Activated T-helper 1 cell treated with Interleukin-2 at 50 U/mL for 16 hours (primary cell): Measurements from ENCODE around the gene ATXN7L1.
"Not testable (repeated sequence)": the region's sequence is repeated elsewhere in the genome, so short reads cannot be mapped to it uniquely, and the experiment has no call there.

Experiments used
- DNase-seq: peaks from one replicate; pipeline ENCODE4 v3.0.0-alpha.2; 2020; ENCODE audit warnings: low read depth

The ATXN7L1 gene

DNA sequence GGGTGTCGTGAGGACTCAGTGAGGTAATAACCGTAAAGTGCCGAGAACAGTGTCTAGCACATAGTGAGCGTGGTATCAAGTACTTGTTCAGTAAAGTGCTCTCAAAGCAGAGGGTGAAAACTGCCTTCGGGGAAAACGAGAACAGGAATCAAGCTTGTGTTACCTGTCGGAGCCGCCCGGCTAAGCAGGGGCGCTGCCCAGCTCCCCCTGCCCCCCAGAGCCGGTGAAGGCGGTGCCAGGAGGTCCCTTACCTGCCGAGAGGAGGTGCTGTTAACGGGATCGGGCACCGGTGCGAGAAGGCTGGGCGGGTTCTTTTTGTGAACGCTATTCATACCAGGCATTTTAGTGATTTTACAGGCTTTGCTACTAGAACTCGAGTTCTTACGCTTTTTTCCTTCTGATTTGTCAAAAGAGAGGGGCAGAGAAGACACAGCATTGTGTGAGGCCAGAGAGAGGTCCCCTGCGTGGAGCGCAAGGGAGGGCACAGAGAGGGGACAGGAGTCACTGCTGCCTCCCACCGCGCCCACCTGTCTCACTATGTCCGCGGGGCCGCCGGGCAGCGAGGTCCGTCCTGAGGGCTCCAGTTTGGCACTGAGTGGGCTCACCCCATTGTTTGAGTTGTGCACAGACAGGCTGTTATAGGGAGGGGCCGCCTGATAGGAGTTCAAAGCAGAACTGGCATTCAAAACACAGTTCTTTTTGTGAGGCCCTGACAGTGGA, 262.6 kb downstream of the ATXN7L1 start:
- no peak for DNase-seq

DNA sequence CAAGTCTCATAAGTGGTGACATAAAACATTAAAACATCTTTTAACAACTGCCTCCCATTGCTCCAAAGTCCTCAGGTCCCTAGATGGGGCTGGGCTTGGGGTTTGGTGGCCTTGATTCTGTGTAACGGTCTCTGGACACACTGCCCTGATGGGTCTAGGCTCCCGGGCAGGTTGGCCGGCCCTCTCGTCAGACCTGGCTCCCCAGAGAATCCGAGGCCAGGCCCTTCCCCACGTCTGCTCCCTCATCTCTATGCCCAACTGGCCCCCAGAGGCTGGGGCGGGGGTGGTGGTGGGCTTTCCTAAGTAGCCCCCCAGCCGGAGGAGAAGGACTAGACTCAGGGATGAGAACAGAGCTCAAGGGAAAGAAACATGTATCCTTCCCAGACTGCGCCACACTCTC, 263.6 kb downstream of the ATXN7L1 start:
- DNase-seq = no peak

- DNase-seq = no peak
Measured at GRCh38 chr7:105611856-105612775, 264.3 kb downstream of the ATXN7L1 start.

DNA sequence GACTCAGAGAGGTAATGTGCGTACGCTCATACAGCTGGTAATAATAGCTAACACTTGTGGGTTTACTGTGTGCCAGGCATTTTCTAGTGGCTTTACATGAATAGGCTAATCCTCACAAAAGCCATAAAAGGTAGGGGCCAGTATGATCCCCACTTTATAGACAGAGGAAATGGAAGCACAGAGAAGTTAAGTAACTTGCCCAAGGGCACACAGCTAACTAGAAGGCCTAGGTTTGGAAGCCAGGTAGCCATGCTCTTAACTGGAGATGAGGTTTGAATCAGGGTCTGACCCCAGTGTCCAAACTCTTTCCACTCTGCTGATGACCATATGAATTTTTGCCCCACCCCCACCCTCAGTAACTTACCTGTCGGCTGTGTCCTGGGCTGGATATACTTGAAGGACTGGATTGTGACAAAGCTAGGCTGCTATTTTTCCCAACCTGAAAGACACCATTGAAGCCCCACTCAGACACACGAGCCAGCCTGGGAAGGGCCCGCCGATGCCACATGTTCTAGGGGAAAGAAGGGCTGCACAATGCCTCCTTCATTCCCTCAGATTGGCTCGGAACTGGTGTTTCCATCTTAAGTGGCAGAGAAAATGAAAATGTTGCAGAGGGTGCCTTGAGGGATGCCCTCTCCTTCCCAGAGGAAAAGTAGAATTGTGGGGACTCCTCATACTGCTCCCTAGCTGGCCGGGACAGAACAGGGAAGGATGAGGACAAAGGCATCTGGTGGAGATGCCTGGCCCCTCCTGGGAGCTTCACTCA, 266.1 kb downstream of the ATXN7L1 start:
- DNase-seq = no peak

DNA sequence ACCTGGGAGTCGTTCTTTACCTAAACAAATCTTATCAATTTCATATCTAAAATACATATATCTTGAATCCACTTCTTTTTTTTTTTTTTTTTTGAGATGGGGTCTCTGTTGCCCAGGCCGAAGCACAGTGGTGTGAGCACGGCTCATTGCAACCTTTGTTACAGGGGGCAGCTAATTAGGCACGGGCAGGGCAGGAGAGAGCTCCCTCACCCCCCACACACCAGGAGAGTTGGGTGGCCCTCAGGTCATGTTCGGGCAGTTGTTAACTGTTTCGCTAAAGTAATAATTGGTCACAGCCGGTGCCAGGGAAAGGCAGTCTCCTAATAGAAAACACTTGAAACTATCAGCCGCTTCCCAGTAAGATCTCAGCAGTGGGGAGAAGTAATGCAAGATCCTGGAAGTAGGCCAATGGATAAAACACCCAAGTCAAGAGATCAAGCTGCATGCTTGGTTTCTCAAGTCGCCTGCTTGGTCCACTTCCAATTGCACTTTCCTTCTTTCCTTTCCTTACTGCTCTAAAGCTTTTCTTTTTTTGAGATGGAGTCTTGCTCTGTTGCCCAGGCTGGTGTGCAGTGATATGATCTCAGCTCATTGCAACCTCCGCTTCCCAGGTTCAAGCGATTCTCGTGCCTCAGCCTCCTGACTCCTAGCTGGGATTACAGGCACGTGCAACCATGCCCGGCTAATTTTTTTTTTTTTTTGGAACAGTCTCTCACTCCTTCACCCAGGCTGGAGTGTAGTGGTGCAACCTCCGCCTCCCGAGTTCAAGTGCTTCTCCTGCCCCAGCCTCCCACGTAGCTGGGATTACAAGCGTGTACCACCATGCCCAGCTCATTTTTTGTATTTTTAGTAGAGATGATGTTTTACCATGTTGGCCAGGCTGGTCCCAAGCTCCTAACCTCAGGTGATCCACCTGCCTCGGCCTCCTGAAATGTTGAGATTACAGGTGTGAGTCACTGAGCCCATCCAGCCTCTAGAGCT, 273.8 kb downstream of the ATXN7L1 start:
- DNase-seq = no peak

GRCh38 chr7:105600720-105601550, 275.5 kb downstream of the ATXN7L1 start:
- no peak for DNase-seq

GRCh38 chr7:105599551-105599950, 276.8 kb downstream of the ATXN7L1 start:
- no peak for DNase-seq

- not testable (repeated sequence) for DNase-seq
Measured at GRCh38 chr7:105599080-105599479, 277.3 kb downstream of the ATXN7L1 start.

GRCh38 chr7:105596866-105597265, 279.5 kb downstream of the ATXN7L1 start:
- DNase-seq = no peak

DNA sequence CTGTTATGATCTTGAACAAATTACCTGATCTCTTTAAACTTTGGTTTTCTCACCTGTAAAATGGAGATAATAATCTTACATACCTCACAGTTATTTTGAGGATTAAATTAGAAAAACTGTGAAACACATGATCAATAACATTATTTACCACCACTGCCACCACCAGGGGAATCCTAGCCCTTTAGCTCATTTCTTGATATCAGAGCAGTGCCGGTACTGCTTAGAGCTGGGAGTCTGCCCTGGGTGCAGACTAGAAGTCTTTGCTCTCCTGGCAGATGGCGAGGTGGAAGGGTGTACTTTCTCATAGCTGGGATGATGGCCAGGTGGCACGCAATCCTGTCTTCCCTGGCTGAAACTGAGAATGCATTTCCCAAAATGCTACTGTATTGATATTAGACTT, 282.4 kb downstream of the ATXN7L1 start:
- no peak for DNase-seq

GRCh38 chr7:105591522-105591921, 284.9 kb downstream of the ATXN7L1 start:
- DNase-seq = no peak

- no peak for DNase-seq
Measured at GRCh38 chr7:105590793-105591192, 285.6 kb downstream of the ATXN7L1 start.

GRCh38 chr7:105589356-105590077, 286.9 kb downstream of the ATXN7L1 start:
- peak; percentile 25 for DNase-seq

DNA sequence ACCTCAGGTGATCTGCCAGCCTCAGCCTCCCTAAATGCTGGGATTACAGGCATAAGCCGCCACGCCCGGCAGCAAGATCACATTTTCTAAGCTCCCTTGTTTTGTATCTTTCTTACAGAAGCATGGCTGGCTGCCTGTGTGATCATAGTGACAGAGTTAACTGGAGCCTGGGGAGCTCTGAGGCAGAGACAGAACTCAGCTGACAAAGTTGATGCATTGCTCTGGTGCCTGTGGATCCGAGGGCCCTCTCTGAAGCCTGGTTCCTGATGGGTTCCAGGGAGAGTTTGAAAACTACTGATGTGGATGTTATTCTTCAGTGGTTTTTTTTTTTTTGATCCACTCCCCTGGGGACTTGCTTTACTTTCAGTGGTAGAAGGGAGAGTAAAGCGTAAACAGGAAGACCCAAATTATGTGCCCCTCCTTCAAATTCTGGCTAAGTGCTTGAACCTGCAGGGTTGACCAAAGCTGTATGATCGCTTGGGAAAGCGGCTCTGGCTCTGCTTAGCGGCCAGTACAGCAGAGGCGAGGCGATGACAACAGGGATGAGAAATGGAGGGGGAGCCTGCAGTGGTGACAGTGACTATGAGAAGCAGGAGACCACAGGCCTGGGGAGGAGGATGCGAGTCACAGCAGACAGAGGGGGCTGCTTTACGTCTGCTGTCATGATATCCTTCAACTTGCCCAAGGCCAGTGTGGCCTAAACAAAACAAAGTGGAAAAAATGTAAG, 288.3 kb downstream of the ATXN7L1 start:
- no peak for DNase-seq

DNA sequence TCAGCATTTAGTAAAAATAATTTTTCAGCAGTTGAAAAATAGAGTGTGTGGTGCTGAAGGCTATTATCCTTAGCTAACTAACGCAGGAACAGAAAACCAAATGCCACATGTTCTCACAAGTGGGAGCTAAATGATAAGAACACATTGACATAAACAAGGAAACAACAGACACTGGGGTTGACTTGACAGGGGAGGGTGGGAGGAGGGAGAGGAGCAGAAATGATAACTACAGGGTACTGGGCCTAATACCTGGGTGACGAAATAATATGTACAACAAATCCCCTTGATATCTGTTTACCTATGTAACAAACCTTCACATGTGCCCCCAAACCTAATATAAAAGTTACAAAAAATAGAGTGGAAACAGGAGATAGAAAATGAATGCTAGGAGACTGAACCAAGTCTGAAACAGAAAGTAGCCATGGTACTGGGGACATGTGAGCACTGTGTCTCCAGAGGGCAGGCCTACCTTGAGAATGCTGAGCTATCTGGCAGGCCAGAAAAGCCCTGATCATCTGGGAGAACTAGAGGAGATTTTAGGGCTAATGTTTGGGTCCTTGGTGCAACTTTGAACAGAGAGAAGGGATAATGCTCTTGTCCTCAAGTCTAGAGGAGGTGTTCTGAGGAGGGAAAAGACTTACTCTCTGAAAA, 290.4 kb downstream of the ATXN7L1 start:
- DNase-seq = no peak

GRCh38 chr7:105584165-105584564, 292.2 kb downstream of the ATXN7L1 start:
- DNase-seq = no peak

- no peak for DNase-seq
Measured at GRCh38 chr7:105583061-105583460, 293.3 kb downstream of the ATXN7L1 start.

DNA sequence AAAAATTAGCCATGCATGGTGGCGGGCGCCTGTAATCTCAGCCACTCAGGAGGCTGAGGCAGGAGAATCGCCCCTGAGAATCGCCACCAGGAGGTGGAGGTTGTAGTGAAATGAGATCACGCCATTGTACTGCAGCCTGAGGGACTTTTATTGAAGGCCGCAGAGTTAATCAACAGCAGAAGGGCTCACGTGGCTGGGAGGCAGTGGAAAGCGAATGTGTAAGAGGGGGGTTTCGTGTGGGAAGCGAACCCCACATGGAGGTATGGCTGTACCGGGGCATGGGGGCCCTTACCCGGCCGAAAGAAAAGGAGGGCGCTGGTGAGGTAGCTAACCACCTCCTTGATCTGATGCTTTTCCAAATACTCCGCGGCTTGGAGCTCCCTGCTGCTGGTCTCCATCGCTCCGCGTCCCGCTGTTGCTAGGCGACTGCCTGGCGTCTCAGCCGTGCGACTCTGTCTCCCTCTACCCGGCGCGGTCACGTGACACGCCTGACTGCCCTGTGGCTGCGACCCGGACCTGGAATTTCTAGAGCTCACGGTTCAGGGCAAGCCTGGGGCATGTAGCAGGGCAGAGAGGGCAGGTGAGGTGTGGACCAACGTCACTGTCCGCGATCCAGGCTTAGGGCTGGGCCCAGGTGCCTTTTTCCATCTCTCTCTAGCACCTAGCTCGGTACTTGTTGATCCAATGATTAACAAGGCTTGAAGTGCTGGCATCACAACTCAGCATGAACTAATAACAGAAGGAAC, 295.2 kb downstream of the ATXN7L1 start, which contains the start of gene EFCAB10:
Gene EFCAB10, minus strand, starts transcription at position 428 of the 746 bp plus-strand sequence. Its CDS starts 30 bp downstream, at position 398.
- DNase-seq = peak; percentile 4
